H1 (cell line): ENCODE results near the gene CDYL. TPM values are rescaled to one million over a fixed set of nuclear protein-coding genes. Genes with fewer than 3 reads are reported as not detected.

ENCODE experiments used
- CTCF ChIA-PET: fragments of 300-600 bp; sonication (Branson Sonifier 250); formaldehyde crosslinking; loops from one replicate; lab custom pipeline; 2021; ENCODE audit not compliant: partially characterized antibody; lab: Charles Lee
- POLR2A ChIA-PET: fragments of 300-600 bp; sonication (Branson Sonifier 250); formaldehyde crosslinking; loops from one replicate; lab custom pipeline; 2021; ENCODE audit warnings: inconsistent platforms; ENCODE audit not compliant: partially characterized antibody; lab: Charles Lee
- DNase-seq, 2 experiments: peaks; one replicate each; pipeline versions ENCODE4 v3.0.0 to v3.0.0-alpha.2; 2010 to 2022; ENCODE audit warnings: low spot score in 2 of 2, low read depth in 1 of 2, mixed read lengths in 1 of 2
- FAIRE-seq: peaks from 2 replicates; lab custom pipeline; 2011; peaks lifted over from hg19 to GRCh38; lab: Jason Lieb, UNC
- H2AFZ ChIP-seq: 2 replicates; pipeline ENCODE4 v1.8.1; 2012; ENCODE audit warnings: low read length, inconsistent platforms
- H2AK5ac ChIP-seq: 2 replicates; pipeline ENCODE4 v1.6.1; 2013; ENCODE audit warnings: low read depth, low read length
- H2BK120ac ChIP-seq: replicated peaks from 2 replicates; pipeline ENCODE3; 2013; ENCODE audit warnings: low read depth, low read length, inconsistent platforms
- H2BK12ac ChIP-seq: 2 replicates; pipeline ENCODE4 v1.6.1; 2013; ENCODE audit warnings: low read depth, low read length
- H2BK15ac ChIP-seq: 2 replicates; pipeline ENCODE4 v1.6.1; 2013; ENCODE audit warnings: low read length
- H2BK20ac ChIP-seq: 2 replicates; pipeline ENCODE4 v1.6.1; 2013; ENCODE audit warnings: low read length
- H2BK5ac ChIP-seq: 2 replicates; pipeline ENCODE4 v1.6.1; 2013; ENCODE audit warnings: low read depth, low read length
- H3K14ac ChIP-seq: 2 replicates; pipeline ENCODE4 v1.6.1; 2013; ENCODE audit warnings: inconsistent platforms; ENCODE audit not compliant: insufficient read length
- H3K18ac ChIP-seq: 2 replicates; pipeline ENCODE4 v1.6.1; 2013; ENCODE audit warnings: low read length; ENCODE audit errors: extremely low read depth
- H3K23ac ChIP-seq: 2 replicates; pipeline ENCODE4 v1.6.1; 2013; ENCODE audit warnings: inconsistent platforms; ENCODE audit not compliant: insufficient read length
- H3K23me2 ChIP-seq: 2 replicates; pipeline ENCODE4 v1.6.1; 2013; ENCODE audit warnings: low read depth, low read length
- H3K27ac ChIP-seq: 2 replicates; pipeline ENCODE4 v1.6.1; 2011; ENCODE audit warnings: low read depth, low read length, inconsistent platforms
- H3K27me3 ChIP-seq, 4 experiments: replicated peaks in 1 of 4; 1 replicate in 1 of 4; 2 replicates in 3 of 4; pipeline versions ENCODE4 v1.6.1 to v1.8.1; 2011 to 2013; ENCODE audit warnings: low read length in 3 of 4, mild to moderate bottlenecking in 3 of 4, inconsistent platforms in 2 of 4, mixed read lengths in 2 of 4, moderate library complexity in 1 of 4; ENCODE audit not compliant: control insufficient read depth in 3 of 4, insufficient read depth in 3 of 4; ENCODE audit errors: extremely low read depth in 1 of 4
- H3K36me3 ChIP-seq, 4 experiments: 2 replicates each; pipeline versions ENCODE4 v1.6.1 to v1.8.1; 2011 to 2013; ENCODE audit warnings: mild to moderate bottlenecking in 4 of 4, low read length in 3 of 4, moderate library complexity in 2 of 4, control low read depth in 1 of 4, inconsistent platforms in 1 of 4; ENCODE audit not compliant: insufficient read depth in 4 of 4, control insufficient read depth in 2 of 4
- H3K4ac ChIP-seq: replicated peaks from 2 replicates; pipeline ENCODE3; 2013; ENCODE audit warnings: low read length, low read depth, mixed read lengths, inconsistent platforms; ENCODE audit not compliant: insufficient read length
- H3K4me1 ChIP-seq, 4 experiments: replicated peaks in 1 of 4; 1 replicate in 1 of 4; 2 replicates in 3 of 4; pipeline versions ENCODE4 v1.6.1 to v1.8.1; 2011 to 2013; ENCODE audit warnings: low read length in 3 of 4, inconsistent platforms in 2 of 4, mixed read lengths in 1 of 4; ENCODE audit not compliant: insufficient read depth in 4 of 4, control insufficient read depth in 3 of 4
- H3K4me2 ChIP-seq, 2 experiments: 2 replicates each; pipeline versions ENCODE4 v1.6.1 to v1.8.1; 2011 to 2013; ENCODE audit warnings: low read depth in 2 of 2, low read length in 2 of 2, control low read depth in 1 of 2, inconsistent platforms in 1 of 2, mild to moderate bottlenecking in 1 of 2; ENCODE audit not compliant: insufficient read depth in 1 of 2
- H3K4me3 ChIP-seq, 4 experiments: fragments of 200-600, 300-600 bp in 1 of 4; sonication (generic), shearing (Covaris generic), sonication (Bioruptor Twin) in 1 of 4; 2 replicates each; pipeline versions ENCODE4 v1.5.1 to v1.8.1; 2011 to 2016; ENCODE audit warnings: low read length in 4 of 4, low read depth in 3 of 4, control low read depth in 2 of 4, inconsistent platforms in 2 of 4, mild to moderate bottlenecking in 2 of 4, mixed read lengths in 1 of 4, moderate library complexity in 1 of 4; ENCODE audit not compliant: insufficient read depth in 2 of 4; ENCODE audit errors: extremely low read depth in 1 of 4
- H3K56ac ChIP-seq: replicated peaks from 2 replicates; pipeline ENCODE3; 2013; ENCODE audit warnings: low read depth, mild to moderate bottlenecking, mixed read lengths, low read length, inconsistent platforms; ENCODE audit not compliant: insufficient read length
- H3K79me1 ChIP-seq: 2 replicates; pipeline ENCODE4 v1.6.1; 2013; ENCODE audit warnings: low read depth, low read length, control low read depth
- H3K79me2 ChIP-seq, 2 experiments: 2 replicates each; pipeline versions ENCODE4 v1.6.1 to v1.8.1; 2012 to 2013; ENCODE audit warnings: low read length in 2 of 2, mild to moderate bottlenecking in 2 of 2, inconsistent platforms in 1 of 2; ENCODE audit not compliant: insufficient read depth in 2 of 2, control insufficient read depth in 1 of 2
- H3K9ac ChIP-seq, 4 experiments: replicated peaks in 1 of 4; 1 replicate in 1 of 4; 2 replicates in 3 of 4; pipeline versions ENCODE4 v1.6.1 to v1.8.1; 2011 to 2013; ENCODE audit warnings: low read depth in 3 of 4, low read length in 3 of 4, control low read depth in 2 of 4, mild to moderate bottlenecking in 2 of 4, moderate library complexity in 2 of 4, inconsistent platforms in 1 of 4; ENCODE audit errors: extremely low read depth in 1 of 4
- H3K9me3 ChIP-seq, 2 experiments: 2 replicates each; pipeline versions ENCODE4 v1.6.1 to v1.8.1; 2012 to 2013; ENCODE audit warnings: mild to moderate bottlenecking in 2 of 2, moderate library complexity in 2 of 2, control low read depth in 1 of 2, inconsistent platforms in 1 of 2, low read depth in 1 of 2, low read length in 1 of 2, mixed read lengths in 1 of 2; ENCODE audit not compliant: insufficient read depth in 2 of 2
- H4K20me1 ChIP-seq, 2 experiments: replicated peaks in 1 of 2; 2 replicates each; pipeline versions ENCODE3 to v1.8.1; 2011 to 2013; ENCODE audit warnings: inconsistent platforms in 2 of 2, low read length in 2 of 2, mild to moderate bottlenecking in 1 of 2; ENCODE audit not compliant: insufficient read depth in 2 of 2, control insufficient read depth in 1 of 2
- H4K5ac ChIP-seq: 2 replicates; pipeline ENCODE4 v1.6.1; 2013; ENCODE audit warnings: low read length, low read depth, mixed read lengths, inconsistent platforms; ENCODE audit not compliant: insufficient read length
- H4K8ac ChIP-seq: 2 replicates; pipeline ENCODE4 v1.8.0; 2013; ENCODE audit warnings: mild to moderate bottlenecking, moderate library complexity, low read length, inconsistent platforms; ENCODE audit not compliant: insufficient read depth; ENCODE audit errors: extremely low read depth
- H4K91ac ChIP-seq: replicated peaks from 2 replicates; pipeline ENCODE3; 2013; ENCODE audit warnings: low read length, mixed read lengths, inconsistent platforms; ENCODE audit not compliant: insufficient read length
- ASH2L ChIP-seq: fragments of 200-600, 300-600 bp; sonication (generic); IDR thresholded peaks from one replicate; pipeline ENCODE4 v1.7.1; 2017; ENCODE audit warnings: low read length
- BRCA1 ChIP-seq: IDR thresholded peaks from 2 replicates; pipeline ENCODE4 v1.6.1; 2012; ENCODE audit warnings: low read depth, low read length, improper control_type of control experiment
- CBX5 ChIP-seq: fragments of 300-800, 300-1000 bp; sonication (generic); IDR thresholded peaks from 2 replicates; pipeline ENCODE4 v1.7.1; 2016; ENCODE audit warnings: antibody characterized with exemption, low read length, low read depth
- CBX8 ChIP-seq: fragments of 300-800, 300-1000 bp; sonication (generic); IDR thresholded peaks from 2 replicates; pipeline ENCODE4 v1.7.1; 2016; ENCODE audit warnings: low read depth, low read length, borderline replicate concordance
- CEBPB ChIP-seq: IDR thresholded peaks from 2 replicates; pipeline ENCODE4 v1.6.1; 2012; ENCODE audit warnings: low read depth, low read length
- CHD2 ChIP-seq: IDR thresholded peaks from 2 replicates; pipeline ENCODE4 v1.6.1; 2012; ENCODE audit warnings: low read length, improper control_type of control experiment
- GABPA ChIP-seq: IDR thresholded peaks from 2 replicates; pipeline ENCODE4 v1.6.1; 2011; ENCODE audit warnings: mild to moderate bottlenecking, low read length, moderate library complexity, borderline replicate concordance; ENCODE audit not compliant: insufficient read depth
- KDM5A ChIP-seq: fragments of 200-600 bp; IDR thresholded peaks from 2 replicates; pipeline ENCODE4 v1.7.1; 2012; ENCODE audit warnings: mild to moderate bottlenecking, low read length, inconsistent platforms, mixed read lengths
- NANOG ChIP-seq: IDR thresholded peaks from 2 replicates; pipeline ENCODE4 v1.6.1; 2011; ENCODE audit warnings: low read length, low read depth, mild to moderate bottlenecking, inconsistent platforms; ENCODE audit not compliant: insufficient read depth, poor library complexity, severe bottlenecking
- PHF8 ChIP-seq: fragments of 200-600 bp; sonication (generic); conservative IDR thresholded peaks from 2 replicates; pipeline ENCODE4 v1.7.1; 2012; ENCODE audit warnings: low read depth, mild to moderate bottlenecking, inconsistent platforms, low read length, moderate library complexity
- RNF2 ChIP-seq: fragments of 200-900, 300-1000 bp; sonication (generic); IDR thresholded peaks from 2 replicates; pipeline ENCODE4 v1.7.1; 2016; ENCODE audit warnings: borderline replicate concordance, low read depth, mild to moderate bottlenecking, antibody characterized with exemption, low read length; ENCODE audit not compliant: poor library complexity, severe bottlenecking; ENCODE audit errors: missing control alignments
- SP2 ChIP-seq: IDR thresholded peaks from 2 replicates; pipeline ENCODE4 v1.6.1; 2012; ENCODE audit warnings: mild to moderate bottlenecking, low read length, inconsistent platforms
- WGBS, 2 experiments: shearing (Covaris generic) in 1 of 2; methylation state at CpG; one replicate each; pipeline versions ENCODE4 v1.1.6 to v1.1.7; 2013 to 2015; ENCODE audit warnings: low lambda C conversion rate in 2 of 2, mixed read lengths in 2 of 2, inconsistent platforms in 1 of 2, low coverage in 1 of 2, missing lambda C conversion rate in 1 of 2; ENCODE audit not compliant: insufficient replicate concordance in 2 of 2, insufficient coverage in 1 of 2, insufficient read length in 1 of 2; ENCODE audit errors: extremely low coverage in 1 of 2, missing lambda C conversion rate in 1 of 2; 5-methylcytosine and 5-hydroxymethylcytosine counted together
- polyA plus RNA-seq, 7 experiments: library from polyadenylated mRNA; depleted of rRNA in 3 of 7; stranded (reverse) in 5 of 7; unstranded in 2 of 7; fragments of >200 nt in 5 of 7; fragments of 200-250 nt in 2 of 7; gene quantifications; 1 replicate in 5 of 7; 2 replicates in 1 of 7; 4 replicates in 1 of 7; pipeline versions ENCODE4 v1.2.1 to v1.2.3, GENCODE V29; 2011 to 2013; ENCODE audit warnings: missing spikeins in 2 of 7, mixed read lengths in 2 of 7
- total RNA-seq: library from RNA; stranded (reverse); fragmentation: NEBNext Ultra II Directional; extraction: Animal tissue kit (Norgen Biotek cat#: 25700); gene quantifications from 2 replicates; pipeline ENCODE4 v1.2.1, GENCODE V29; 2021

The CDYL gene
- total and polyA plus RNA-seq, 2 of the 8 experiments (the other 6 are each of a cell fraction or from before 2014, with no cell fraction given), result 56.4 to 119 TPM

GRCh38 chr6:4894049-4894448, 117.8 kb downstream of the CDYL start:
- Histone ChIP-seq H2AFZ (no peak overlapping the region), H3K4me2 (no peak overlapping the region), H3K4ac (no peak overlapping the region), H3K36me3 (peaks cover 0 to 42% (median 19%) of the 10 kb centered on the region in 4 experiments; a peak in 7 of 8 replicates), H3K9ac (no peak overlapping the region), H2BK15ac (no peak overlapping the region), H2BK12ac (no peak overlapping the region), H4K91ac (no peak overlapping the region), H3K27me3 (no peaks in the 10 kb centered on the region), H3K18ac (no peak overlapping the region), H3K23me2 (no peaks in the 10 kb centered on the region), H2BK5ac (no peak overlapping the region), H4K8ac (no peak overlapping the region), H2BK20ac (no peak overlapping the region), H2AK5ac (no peak overlapping the region), H3K9me3 (no peaks in the 10 kb centered on the region), H3K27ac (no peak overlapping the region), H4K5ac (no peak overlapping the region), H3K56ac (no peak overlapping the region), H3K79me1 (peaks cover 17% of the 10 kb centered on the region), H4K20me1 (peaks cover 28 to 37% of the 10 kb centered on the region in 2 experiments), H3K14ac (no peak overlapping the region), H3K4me3 (no peak overlapping the region), H3K79me2 (peaks cover 0 to 82% of the 10 kb centered on the region in 2 experiments), H3K23ac (no peak overlapping the region), H2BK120ac (no peak overlapping the region), H3K4me1 (peaks cover 0 to 2% (median 0%) of the 10 kb centered on the region in 4 experiments; a peak in 2 of 7 replicates)
- WGBS, 2 experiments, result 87% methylated on average over 9 of the region's 9 CpGs; no CpG with 5 or more reads in 1 of the 2 experiments
- DNase-seq (no peak), FAIRE-seq (no peak)
- ChIA-PET CTCF (interaction anchor here (0.8 to 1.4 kb wide), 9 partner anchors 9 to 104 kb away, joined by 3 to 4 read pairs (median 3); no protein-coding TSS in a partner anchor), POLR2A (interaction anchor here (1.6 kb wide), 1 partner anchor 15 kb away, joined by 3 read pairs; no protein-coding TSS in a partner anchor)
- TF ChIP-seq SP2 (no peak), BRCA1 (no peak), CHD2 (no peak), GABPA (no peak), PHF8 (no peak), NANOG (no peak), RNF2 (no peak), CBX5 (no peak), KDM5A (no peak), CBX8 (no peak), CEBPB (no peak), ASH2L (no peak)
